ENCODE results near the gene TPK1.
A peak's percentile ranks its signal among the peaks of the same experiment; 100 is the strongest.

The TPK1 gene

DNA sequence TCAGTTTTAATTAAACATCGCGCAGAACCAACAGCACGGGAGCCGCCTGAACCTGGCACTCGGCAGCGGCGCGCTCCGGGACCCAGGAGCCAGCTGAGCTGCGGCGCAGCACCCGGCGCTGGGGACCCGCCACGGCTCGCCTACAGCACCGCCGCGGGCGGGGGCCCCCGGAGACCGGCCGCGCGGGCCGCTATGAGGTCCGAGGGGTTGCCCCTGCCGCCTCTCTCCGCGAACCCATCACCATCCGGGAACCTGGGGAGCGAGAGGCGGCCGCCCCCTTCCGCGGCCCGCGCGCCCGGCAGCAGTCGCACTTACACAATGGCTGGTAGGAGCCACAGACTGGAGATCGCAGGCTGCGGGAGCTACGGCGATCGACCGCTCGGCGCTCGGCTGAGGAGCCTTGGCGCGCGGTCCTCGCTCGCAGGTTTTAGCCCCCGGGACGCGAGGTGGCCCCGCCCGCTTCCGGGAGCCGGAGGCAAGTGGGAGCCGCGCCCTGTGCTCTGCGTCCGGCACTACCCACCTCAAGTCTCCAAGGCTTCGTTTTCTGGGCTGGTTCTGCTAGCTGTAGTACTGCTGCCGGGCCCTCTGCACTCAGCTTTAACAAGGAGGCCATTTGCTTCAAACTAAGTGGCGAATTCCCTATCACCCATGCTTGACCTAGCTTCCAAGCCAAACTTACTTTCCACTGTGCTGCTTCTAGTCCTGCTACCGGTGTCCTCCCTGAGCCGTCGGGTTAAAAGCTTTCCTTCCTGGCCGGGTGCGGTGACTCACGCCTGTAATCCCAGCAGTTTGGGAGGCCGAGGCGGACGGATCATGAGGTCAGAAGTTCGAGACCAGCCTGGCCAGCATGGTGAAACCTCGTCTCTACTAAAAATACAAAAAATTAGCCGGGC lies at the start of gene TPK1:
Gene TPK1 (minus strand): TSS at position 402 of the 893 bp plus-strand sequence. CDS start 451 bp downstream, outside the sequence.
- peak; percentile 74 for DNase-seq

DNA sequence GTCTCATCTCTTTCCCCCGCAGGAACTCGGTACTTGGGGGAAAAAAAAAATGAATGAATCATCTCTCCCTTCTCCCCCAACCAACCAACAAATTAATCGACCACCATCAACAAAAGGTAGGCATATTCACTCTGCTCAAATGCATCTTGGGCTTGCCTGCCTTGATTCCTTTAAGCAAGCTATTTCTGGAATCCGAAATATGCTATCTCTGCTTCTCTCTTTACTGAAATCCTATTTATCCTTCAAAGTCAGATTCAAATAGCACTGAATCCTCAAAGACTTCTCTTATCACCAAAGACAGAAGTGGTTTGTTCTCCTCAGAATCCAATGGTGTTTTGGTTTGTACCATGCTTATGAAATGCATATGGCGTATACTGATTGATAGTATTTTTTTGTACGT lies 49.6 kb upstream of the TPK1 start:
- DNase-seq, result no peak

DNA sequence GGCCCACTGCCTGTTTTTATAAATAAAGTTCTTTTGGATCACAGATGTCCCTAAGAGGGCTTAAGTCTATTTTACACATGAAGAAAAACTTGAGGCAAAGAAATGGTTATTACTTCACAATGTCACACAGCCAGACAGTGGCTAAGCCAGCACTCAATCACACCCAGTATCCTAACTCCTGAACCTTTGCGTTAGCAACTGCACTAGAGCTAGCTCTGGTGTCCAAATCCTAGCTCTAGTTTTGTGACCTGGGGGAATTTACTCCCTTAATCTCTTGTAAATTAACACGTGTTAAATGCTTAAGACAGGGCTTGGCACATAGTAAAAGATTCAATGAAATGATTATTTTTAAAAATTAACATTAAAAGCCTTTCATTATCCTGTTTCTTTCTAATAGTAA lies 49.0 kb upstream of the TPK1 start:
- DNase-seq, result no peak

DNA sequence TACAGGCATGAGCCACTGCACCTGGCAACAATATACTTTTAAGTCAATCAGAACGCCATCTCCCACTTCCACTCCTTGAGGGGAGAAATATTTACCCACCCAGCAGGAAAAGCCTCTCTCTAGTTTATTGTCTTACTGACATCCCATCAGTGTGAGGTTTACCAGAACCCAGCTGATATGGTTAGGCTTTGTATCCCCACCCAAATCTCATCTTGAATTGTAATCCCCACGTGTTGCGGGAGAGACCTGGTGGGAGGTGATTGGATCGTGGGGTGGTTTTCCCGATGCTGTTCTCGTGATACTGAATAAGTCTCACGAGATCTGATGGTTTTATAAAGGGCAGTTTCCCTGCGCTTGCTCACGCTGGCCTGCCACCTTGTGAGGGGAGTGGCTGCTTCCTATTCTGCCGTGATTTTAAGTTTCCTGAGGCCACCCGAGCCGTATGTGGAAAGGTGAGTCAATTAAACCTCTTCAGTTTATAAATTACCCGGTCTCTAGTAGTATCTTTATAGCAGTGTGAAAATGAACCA lies 37.5 kb upstream of the TPK1 start:
- no peak for DNase-seq

DNA sequence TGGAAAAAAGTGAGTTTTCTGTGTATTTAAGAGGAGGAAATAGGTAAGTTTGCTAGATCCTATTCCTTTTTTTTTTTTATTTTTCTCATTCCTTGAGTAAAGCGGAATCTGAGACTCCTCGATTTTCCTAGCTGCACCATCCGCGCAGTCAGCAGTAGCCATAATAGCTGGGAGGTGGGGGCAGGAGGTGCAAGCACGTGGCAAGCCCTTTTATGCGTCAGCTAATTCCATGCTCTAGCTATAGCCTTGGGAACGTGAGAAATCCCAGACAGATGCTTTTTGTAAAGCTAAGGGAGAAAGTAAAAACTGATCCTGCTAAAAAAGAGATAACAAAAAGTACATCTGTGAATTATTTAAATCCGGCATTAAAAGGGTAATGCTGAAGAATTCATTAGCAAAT lies 33.2 kb upstream of the TPK1 start:
- DNase-seq, result no peak

GRCh38 chr7:144866189-144866588 lies 30.3 kb upstream of the TPK1 start:
- no peak for DNase-seq

GRCh38 chr7:144863320-144863647 lies 27.4 kb upstream of the TPK1 start:
- no peak for DNase-seq

DNA sequence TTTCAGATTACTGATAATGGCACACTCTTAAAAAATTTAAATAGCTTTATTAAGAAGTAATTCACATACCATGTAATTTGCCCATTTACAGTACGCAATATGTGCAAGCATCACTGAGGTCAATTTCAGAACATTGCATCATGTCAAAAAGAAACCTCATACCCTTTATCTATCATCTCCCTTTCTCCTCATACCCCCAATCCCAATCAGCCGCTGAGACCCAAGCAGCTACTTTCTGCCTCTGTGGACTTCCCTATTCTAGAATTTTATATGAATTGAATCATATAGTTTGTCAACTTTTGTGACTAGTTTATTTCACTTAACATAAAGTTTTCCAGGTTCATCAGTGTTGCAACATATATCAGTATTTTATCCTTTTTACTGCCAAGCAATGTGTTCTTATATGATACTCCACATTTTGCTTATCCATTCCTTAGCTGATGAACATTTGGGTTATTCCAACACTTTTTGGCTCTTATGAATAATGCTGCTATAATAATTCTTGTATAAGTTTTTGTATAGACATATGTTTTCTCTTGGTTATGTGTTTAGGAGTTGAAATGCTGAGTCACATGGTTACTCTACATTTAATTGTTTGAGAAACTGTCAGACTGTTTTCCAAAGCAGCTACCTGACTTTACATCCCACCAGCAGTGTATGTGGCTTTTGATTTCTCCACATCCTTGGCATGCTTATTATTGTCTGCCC lies 26.9 kb upstream of the TPK1 start:
- DNase-seq, result no peak

- DNase-seq, result no peak
Measured at GRCh38 chr7:144859739-144860138, 23.9 kb upstream of the TPK1 start.

GRCh38 chr7:144857463-144857862 lies 21.6 kb upstream of the TPK1 start:
- DNase-seq, result no peak

DNA sequence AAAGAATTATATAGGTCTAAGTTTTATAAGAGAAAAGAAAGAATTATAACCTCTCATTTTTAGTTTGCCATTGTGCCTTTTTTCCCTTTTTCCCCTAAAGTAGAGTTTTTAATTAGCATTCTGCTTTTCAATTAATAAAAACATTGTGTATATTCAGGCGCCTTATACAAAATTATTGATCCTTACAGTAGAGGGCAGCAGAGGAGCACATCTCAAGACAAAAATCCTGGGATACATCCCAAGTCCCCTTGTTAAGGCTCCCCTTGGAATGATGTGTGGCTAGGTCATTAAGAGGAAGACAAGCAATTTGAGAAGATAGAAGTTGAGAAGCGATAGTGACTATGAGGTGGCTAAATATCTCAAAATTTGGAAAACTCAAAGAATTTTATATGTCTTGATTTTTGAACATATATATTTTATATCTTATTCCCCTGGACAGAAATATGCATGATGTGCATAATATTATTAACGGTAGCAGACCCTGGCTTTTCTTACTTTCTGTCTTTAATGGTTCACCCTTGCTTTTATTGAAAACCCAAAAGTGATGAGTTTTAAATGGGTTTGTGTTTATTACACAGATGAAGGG lies 19.1 kb upstream of the TPK1 start:
- no peak for DNase-seq

DNA sequence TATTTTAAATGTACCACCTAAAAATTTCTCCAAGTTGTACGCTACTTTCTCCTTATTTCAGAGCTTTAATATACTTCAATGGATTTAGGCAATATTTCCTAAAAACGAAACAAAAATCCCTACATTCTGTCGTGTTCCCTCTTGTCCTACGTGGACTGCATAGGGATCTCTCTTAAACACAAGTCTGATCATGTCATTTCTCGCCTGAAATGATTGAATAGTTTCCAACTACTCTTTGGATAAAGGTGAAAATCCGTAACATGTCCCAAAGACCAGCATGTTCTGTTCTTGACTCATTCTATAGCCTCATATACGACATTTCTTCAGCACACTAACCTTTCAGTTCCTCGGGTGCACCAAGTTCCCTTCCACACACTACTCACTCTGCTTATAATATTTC lies 17.7 kb upstream of the TPK1 start:
- DNase-seq, result no peak

DNA sequence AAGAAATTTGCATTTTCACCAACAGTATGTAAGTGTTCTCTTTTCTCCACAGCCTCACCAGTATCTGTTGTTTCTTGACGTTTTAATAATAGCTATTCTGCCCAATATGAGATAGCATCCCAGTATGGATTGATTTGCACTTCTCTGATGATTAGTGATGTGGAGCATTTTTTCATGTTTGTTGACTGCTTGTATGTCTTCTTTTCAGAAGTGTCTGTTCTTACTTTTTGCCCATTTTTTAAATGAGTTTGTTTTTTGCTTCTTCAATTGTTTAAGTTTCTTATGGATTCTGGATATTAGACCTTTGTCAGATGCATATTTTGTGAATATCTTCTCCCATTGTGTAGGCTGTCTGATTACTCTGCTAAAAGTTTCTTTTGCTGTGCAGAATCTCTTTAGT lies 12.2 kb upstream of the TPK1 start:
- no peak for DNase-seq

DNA sequence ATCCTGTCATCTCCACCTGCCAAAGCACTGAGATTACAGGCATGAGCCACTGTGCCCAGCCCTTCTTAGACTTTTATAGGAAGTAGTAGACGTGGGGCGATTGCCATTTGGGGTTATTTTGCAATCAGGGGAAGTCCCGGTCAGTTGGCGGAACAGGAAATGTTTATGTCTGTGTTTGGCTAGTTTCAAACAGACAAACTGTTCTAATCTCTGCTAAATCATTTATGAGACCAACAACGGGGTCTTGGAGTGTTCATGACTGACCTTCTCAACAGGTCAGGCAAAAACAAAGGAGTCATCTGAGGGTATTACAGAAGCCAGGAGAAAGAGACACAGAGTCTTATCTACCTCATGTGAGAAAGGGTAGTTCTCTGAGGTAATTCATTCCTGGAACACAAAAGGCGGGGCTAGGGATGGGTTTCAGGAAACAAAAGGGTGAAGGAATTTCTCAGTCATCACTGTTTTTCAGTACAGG lies 6.6 kb upstream of the TPK1 start:
- no peak for DNase-seq

- no peak for DNase-seq
Measured at GRCh38 chr7:144836545-144836842, 641 bp upstream of the TPK1 start.

DNA sequence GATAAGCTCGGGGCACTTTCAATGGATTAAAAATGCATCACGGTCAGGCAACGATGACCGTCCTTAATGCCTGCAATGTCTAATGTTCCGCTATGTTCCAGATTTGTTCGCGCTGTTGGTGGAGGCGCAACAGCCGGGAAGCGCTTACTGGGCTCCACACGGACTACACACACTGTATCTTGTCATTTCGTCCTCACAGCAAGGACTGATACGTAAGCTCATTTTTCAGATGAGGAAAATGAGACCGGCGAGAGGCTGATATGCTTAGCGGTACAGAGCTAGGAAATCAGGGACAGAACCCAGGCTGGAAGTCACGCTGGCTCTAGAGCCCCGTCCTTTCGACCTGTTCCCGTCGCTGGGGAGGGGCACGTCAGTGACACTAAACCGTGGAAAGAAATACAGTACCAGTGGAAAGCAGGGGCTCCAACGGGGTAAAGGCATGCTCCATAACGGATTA lies 670 bp downstream of the TPK1 start:
- no peak for DNase-seq

- DNase-seq, result no peak
Measured at GRCh38 chr7:144834641-144835144, 1.2 kb downstream of the TPK1 start.

GRCh38 chr7:144830811-144831210 lies 5.0 kb downstream of the TPK1 start:
- DNase-seq, result no peak

DNA sequence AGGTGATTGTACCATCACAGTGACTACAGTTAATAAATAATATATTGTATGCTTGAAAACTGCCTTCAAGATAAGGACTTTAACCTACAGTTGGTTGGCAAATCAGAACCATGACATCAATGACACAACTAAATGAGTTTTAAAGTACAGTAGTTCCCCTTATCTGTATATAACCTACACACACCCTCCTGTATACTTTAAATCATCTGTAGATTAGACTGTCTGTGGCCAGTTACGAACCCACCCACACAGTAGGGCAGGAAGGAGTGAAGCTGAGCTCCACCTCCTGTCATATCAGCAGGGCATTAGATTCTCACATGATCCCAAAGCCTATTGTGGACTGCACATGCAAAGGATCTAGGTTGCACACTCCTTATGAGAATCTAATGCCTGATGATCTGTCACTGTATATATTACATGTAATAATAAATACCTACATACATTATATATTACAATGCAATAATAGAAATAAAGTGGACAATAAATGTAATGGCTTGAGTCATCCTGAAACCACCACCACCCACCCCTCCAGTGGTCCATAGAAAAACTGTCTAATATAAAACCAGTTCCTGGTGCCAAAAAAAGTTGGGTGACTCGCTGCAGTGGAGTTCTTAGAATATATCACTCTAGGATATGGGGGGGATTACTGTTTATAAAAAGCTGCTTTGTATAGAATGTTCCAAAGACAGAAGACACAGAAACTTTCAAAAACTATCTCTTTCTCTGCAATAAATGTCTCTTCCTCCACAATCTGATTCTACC lies 5.6 kb downstream of the TPK1 start:
- no peak for DNase-seq

- DNase-seq, result no peak
Measured at GRCh38 chr7:144827621-144828020, 8.2 kb downstream of the TPK1 start.

- no peak for DNase-seq
Measured at GRCh38 chr7:144826208-144826607, 9.6 kb downstream of the TPK1 start.

DNA sequence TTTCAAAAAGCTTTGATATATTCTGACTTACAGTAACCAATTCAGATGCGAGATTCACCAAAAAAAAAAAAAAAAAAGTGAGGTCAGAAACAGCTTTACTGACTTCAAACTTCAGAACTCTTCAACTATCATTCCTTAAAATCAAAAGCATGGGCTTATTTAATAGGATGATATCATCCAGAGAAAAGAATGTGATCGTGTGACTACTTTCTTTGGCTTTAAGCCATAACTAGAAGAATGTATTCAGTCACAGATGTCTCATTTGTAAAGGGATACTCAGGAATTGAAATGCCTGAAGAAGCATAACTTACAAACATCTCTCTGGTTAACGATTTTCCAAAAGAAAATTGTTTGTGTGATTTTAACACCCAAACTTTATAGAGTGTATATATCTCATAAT lies 11.5 kb downstream of the TPK1 start:
- no peak for DNase-seq

- no peak for DNase-seq
Measured at GRCh38 chr7:144822223-144822622, 13.6 kb downstream of the TPK1 start.

Measured in GOT3 (cell line).